Skeletal muscle satellite cell (primary cell): ENCODE results near the gene GULP1.
A peak's percentile ranks its signal among the peaks of the same experiment; 100 is the strongest.
"Not testable (repeated sequence)": the region's sequence is repeated elsewhere in the genome, so short reads cannot be mapped to it uniquely, and the experiment has no call there.

Experiments used
- H3K27me3 ChIP-seq: 2 replicates; pipeline ENCODE4 v1.7.0; 2013; ENCODE audit warnings: low read length; ENCODE audit not compliant: control insufficient read depth, insufficient read depth
- H3K36me3 ChIP-seq: 2 replicates; pipeline ENCODE4 v1.7.0; 2013; ENCODE audit warnings: mild to moderate bottlenecking, control low read depth, low read length; ENCODE audit not compliant: insufficient read depth
- H3K4me1 ChIP-seq: 2 replicates; pipeline ENCODE4 v1.7.0; 2013; ENCODE audit warnings: low read length; ENCODE audit not compliant: control insufficient read depth, insufficient read depth
- H3K4me2 ChIP-seq: 2 replicates; pipeline ENCODE4 v1.7.0; 2013; ENCODE audit warnings: mild to moderate bottlenecking, low read length
- H3K4me3 ChIP-seq: 2 replicates; pipeline ENCODE4 v1.7.0; 2013; ENCODE audit warnings: low read length
- H3K9ac ChIP-seq: 2 replicates; pipeline ENCODE4 v1.7.0; 2013; ENCODE audit warnings: mild to moderate bottlenecking, low read depth, low read length, moderate library complexity
- H3K9me3 ChIP-seq: replicated peaks from 2 replicates; pipeline ENCODE4 v1.7.0; 2013; ENCODE audit warnings: mild to moderate bottlenecking, control low read depth, low read length

The GULP1 gene

GRCh38 chr2:188466078-188466477 is 174.4 kb downstream of the GULP1 start:
- H3K9ac ChIP-seq, H3K27me3 ChIP-seq, H3K9me3 ChIP-seq, H3K4me3 ChIP-seq, H3K36me3 ChIP-seq, H3K4me2 ChIP-seq, H3K4me1 ChIP-seq: not testable (repeated sequence)

- Histone ChIP-seq H3K9ac (no peak overlapping the region), H3K27me3 (no peaks in the 10 kb centered on the region)
Measured at GRCh38 chr2:188466761-188467160, 175.1 kb downstream of the GULP1 start.

GRCh38 chr2:188471166-188471565 is 179.5 kb downstream of the GULP1 start:
- Histone ChIP-seq H3K9ac (no peak overlapping the region), H3K36me3 (no peaks in the 10 kb centered on the region), H3K4me2 (no peak overlapping the region), H3K9me3 (peaks cover 3% of the 10 kb centered on the region), H3K27me3 (no peaks in the 10 kb centered on the region), H3K4me3 (no peak overlapping the region), H3K4me1 (peaks cover 18% of the 10 kb centered on the region)

More at GRCh38 chr2:188466761-188467160, 175.1 kb downstream of the GULP1 start:
- H3K9me3 ChIP-seq: peaks cover 3% of the 10 kb centered on the region
- no peak overlapping the region for H3K4me3 ChIP-seq
- no peak overlapping the region for H3K4me2 ChIP-seq
- H3K4me1 ChIP-seq: no peaks in the 10 kb centered on the region
- no peaks in the 10 kb centered on the region for H3K36me3 ChIP-seq

- peaks cover 3% of the 10 kb centered on the region for H3K9me3 ChIP-seq
- no peak overlapping the region for H3K4me3 ChIP-seq
- H3K4me2 ChIP-seq: no peak overlapping the region
- H3K4me1 ChIP-seq: peaks cover 23% of the 10 kb centered on the region
- no peaks in the 10 kb centered on the region for H3K36me3 ChIP-seq
- H3K27me3 ChIP-seq: no peaks in the 10 kb centered on the region
- H3K9ac ChIP-seq: no peak overlapping the region
Measured at GRCh38 chr2:188473306-188473705, 181.6 kb downstream of the GULP1 start.

GRCh38 chr2:188474316-188474715 is 182.6 kb downstream of the GULP1 start:
- H3K27me3 ChIP-seq: no peaks in the 10 kb centered on the region

GRCh38 chr2:188475945-188476344 is 184.3 kb downstream of the GULP1 start:
- Histone ChIP-seq H3K4me3 (no peak overlapping the region), H3K27me3 (no peaks in the 10 kb centered on the region), H3K4me1 (peaks cover 23% of the 10 kb centered on the region), H3K4me2 (peak overlapping the region; percentile 58), H3K9ac (peak overlapping the region; percentile 7), H3K36me3 (no peaks in the 10 kb centered on the region), H3K9me3 (no peaks in the 10 kb centered on the region)

More at GRCh38 chr2:188474316-188474715, 182.6 kb downstream of the GULP1 start:
- H3K9me3 ChIP-seq: peaks cover 3% of the 10 kb centered on the region
- H3K36me3 ChIP-seq: no peaks in the 10 kb centered on the region
- H3K4me2 ChIP-seq: no peak overlapping the region
- H3K4me1 ChIP-seq: peaks cover 23% of the 10 kb centered on the region
- H3K4me3 ChIP-seq: no peak overlapping the region
- no peak overlapping the region for H3K9ac ChIP-seq

- no peak overlapping the region for H3K4me2 ChIP-seq
- no peaks in the 10 kb centered on the region for H3K36me3 ChIP-seq
- H3K9ac ChIP-seq: no peak overlapping the region
- no peaks in the 10 kb centered on the region for H3K9me3 ChIP-seq
- no peak overlapping the region for H3K4me3 ChIP-seq
- H3K27me3 ChIP-seq: no peaks in the 10 kb centered on the region
- H3K4me1 ChIP-seq: peaks cover 23% of the 10 kb centered on the region
Measured at GRCh38 chr2:188477564-188478103, 186.0 kb downstream of the GULP1 start.

- Histone ChIP-seq H3K4me1 (peaks cover 23% of the 10 kb centered on the region), H3K36me3 (no peaks in the 10 kb centered on the region), H3K27me3 (no peaks in the 10 kb centered on the region), H3K9me3 (no peaks in the 10 kb centered on the region), H3K9ac (no peak overlapping the region), H3K4me2 (no peak overlapping the region), H3K4me3 (no peak overlapping the region)
Measured at GRCh38 chr2:188478724-188479123, 187.1 kb downstream of the GULP1 start.

- H3K9me3 ChIP-seq: no peaks in the 10 kb centered on the region
- no peak overlapping the region for H3K4me2 ChIP-seq
- H3K9ac ChIP-seq: no peak overlapping the region
Measured at GRCh38 chr2:188481474-188481873, 189.8 kb downstream of the GULP1 start.

GRCh38 chr2:188485496-188485895 is 193.8 kb downstream of the GULP1 start:
- H3K9me3 ChIP-seq: no peaks in the 10 kb centered on the region
- H3K4me1 ChIP-seq: peaks cover 3% of the 10 kb centered on the region
- H3K4me2 ChIP-seq: no peak overlapping the region
- H3K4me3 ChIP-seq: no peak overlapping the region
- H3K36me3 ChIP-seq: no peaks in the 10 kb centered on the region
- H3K27me3 ChIP-seq: no peaks in the 10 kb centered on the region
- H3K9ac ChIP-seq: no peak overlapping the region

More at GRCh38 chr2:188481474-188481873, 189.8 kb downstream of the GULP1 start:
- H3K27me3 ChIP-seq: no peaks in the 10 kb centered on the region
- H3K4me3 ChIP-seq: no peak overlapping the region
- H3K36me3 ChIP-seq: no peaks in the 10 kb centered on the region
- H3K4me1 ChIP-seq: peaks cover 4% of the 10 kb centered on the region

GRCh38 chr2:188492751-188493150 is 201.1 kb downstream of the GULP1 start:
- no peaks in the 10 kb centered on the region for H3K9me3 ChIP-seq
- H3K4me3 ChIP-seq: no peak overlapping the region
- no peak overlapping the region for H3K9ac ChIP-seq
- H3K4me2 ChIP-seq: no peak overlapping the region
- peaks cover 16% of the 10 kb centered on the region for H3K4me1 ChIP-seq
- no peaks in the 10 kb centered on the region for H3K36me3 ChIP-seq
- no peaks in the 10 kb centered on the region for H3K27me3 ChIP-seq

GRCh38 chr2:188494906-188495305 is 203.2 kb downstream of the GULP1 start:
- H3K9me3 ChIP-seq: no peaks in the 10 kb centered on the region
- no peaks in the 10 kb centered on the region for H3K36me3 ChIP-seq
- H3K4me3 ChIP-seq: no peak overlapping the region
- H3K27me3 ChIP-seq: no peaks in the 10 kb centered on the region
- no peak overlapping the region for H3K9ac ChIP-seq
- no peak overlapping the region for H3K4me2 ChIP-seq
- peaks cover 20% of the 10 kb centered on the region for H3K4me1 ChIP-seq
